Sigmoid colon (tissue), 4 donors: Measurements from ENCODE around the gene BRME1.

ENCODE experiments used
- CTCF ChIP-seq, 4 experiments: fragments of 450-650 bp in 3 of 4; fragments of 200-600 bp in 1 of 4; IDR thresholded peaks; one replicate each; pipeline ENCODE4 v1.5.1; 2016 to 2019; ENCODE audit warnings: antibody characterized with exemption in 4 of 4, mild to moderate bottlenecking in 3 of 4, moderate library complexity in 2 of 4
- EP300 ChIP-seq, 4 donors: sonication (generic); formaldehyde crosslinking; IDR thresholded peaks; one replicate each; pipeline ENCODE4 v1.6.1; 2017; ENCODE audit warnings: antibody characterized with exemption in 4 of 4
- POLR2A ChIP-seq, 2 donors: fragments of 450-650 bp; IDR thresholded peaks; one replicate each; pipeline ENCODE4 v1.6.1; 2016; ENCODE audit warnings: antibody characterized with exemption in 2 of 2, mild to moderate bottlenecking in 2 of 2, moderate library complexity in 2 of 2
- POLR2AphosphoS5 ChIP-seq, 4 donors: sonication (generic); formaldehyde crosslinking; IDR thresholded peaks; one replicate each; pipeline ENCODE4 v1.6.1; 2017; ENCODE audit warnings: antibody characterized with exemption in 4 of 4

- no peak for TF ChIP-seq CTCF (IDR thresholded peaks at IDR 0.05)
- no peak for TF ChIP-seq EP300 (IDR thresholded peaks at IDR 0.05)
- TF ChIP-seq POLR2A (IDR thresholded peaks at IDR 0.05) = no peak
- TF ChIP-seq POLR2AphosphoS5 (IDR thresholded peaks at IDR 0.05) = no peak
Measured at GRCh38 chr19:13934785-13935109, 28.8 kb upstream of the BRME1 start.
